ENCODE data around the gene SNX2. TPM values are rescaled to one million over a fixed set of nuclear protein-coding genes. Genes with fewer than 3 reads are reported as not detected.

The SNX2 gene
- total and polyA plus RNA-seq, 8 donors: 11.4 to 42.9 (median 30.2) TPM

DNA sequence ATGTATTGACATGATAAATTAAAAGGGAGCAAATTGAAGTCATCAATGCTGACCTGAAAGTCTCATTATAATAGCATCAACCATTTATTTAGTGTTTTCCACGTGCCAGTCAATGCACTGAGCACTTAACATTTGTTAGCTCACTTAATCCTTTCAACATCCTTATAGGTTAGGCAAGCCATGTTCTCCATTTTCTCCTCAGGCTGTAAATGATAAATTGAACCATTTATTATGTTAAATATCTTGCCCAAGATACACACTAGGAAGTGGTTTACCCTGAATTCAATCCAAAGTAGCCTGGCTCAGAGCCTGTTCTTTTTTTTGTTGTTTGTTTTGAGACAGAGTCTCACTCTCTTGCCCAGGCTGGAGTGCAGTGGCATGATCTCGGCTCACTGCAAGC lies 25.0 kb upstream of the SNX2 start:
- intact Hi-C loops (cut with DNase I): no loop called here
- no peak for TF ChIP-seq CTCF (IDR thresholded peaks at IDR 0.05)
- FAIRE-seq: no peak
- no peak overlapping the region for H3K4me3 ChIP-seq
- H3K4me1 ChIP-seq: no peaks in the 10 kb centered on the region
- WGBS, 2 donors: 40 to 50% methylated on average over 2 of the region's 2 CpGs
- H3K36me3 ChIP-seq: no peaks in the 10 kb centered on the region
- DNase-seq: no peak
- H3K27me3 ChIP-seq: no peaks in the 10 kb centered on the region
- no peak overlapping the region for H3K27ac ChIP-seq
- ATAC-seq: no peak
- H3K9me3 ChIP-seq: no peaks in the 10 kb centered on the region

GRCh38 chr5:122751293-122751782 lies 23.5 kb upstream of the SNX2 start:
- no peak for FAIRE-seq
- no peak for DNase-seq
- no peak overlapping the region for H3K27ac ChIP-seq

DNA sequence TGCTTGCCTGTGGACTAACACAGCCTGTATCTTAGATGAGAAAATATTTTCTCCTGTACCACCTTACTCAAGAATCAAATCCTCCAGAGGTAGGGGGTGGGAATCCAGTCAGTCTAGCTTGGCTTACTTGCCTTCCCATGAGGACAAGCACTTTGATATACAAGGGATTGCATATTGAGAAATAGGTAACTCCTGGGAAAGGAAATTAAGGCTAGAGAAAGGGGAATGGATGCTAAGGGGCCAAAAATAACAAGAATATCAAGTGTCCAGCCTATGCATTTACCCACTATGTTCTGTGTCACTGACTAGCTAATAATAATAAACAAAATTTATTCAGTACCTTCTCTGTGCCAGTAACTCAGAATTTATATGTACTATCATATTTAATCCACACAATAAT lies 21.4 kb upstream of the SNX2 start:
- TF ChIP-seq CTCF (IDR thresholded peaks at IDR 0.05): no peak
- Histone ChIP-seq H3K27ac (no peak overlapping the region), H3K9me3 (no peaks in the 10 kb centered on the region), H3K27me3 (no peaks in the 10 kb centered on the region), H3K4me1 (no peaks in the 10 kb centered on the region), H3K36me3 (no peaks in the 10 kb centered on the region), H3K4me3 (no peak overlapping the region)
- intact Hi-C loops (cut with DNase I): no loop called here
- ATAC-seq (no peak), DNase-seq (no peak), FAIRE-seq (no peak)

More at GRCh38 chr5:122751293-122751782, 23.5 kb upstream of the SNX2 start:
- peak in 1 of 4 donors; percentile 29 for ATAC-seq
- Histone ChIP-seq H3K4me1 (no peaks in the 10 kb centered on the region), H3K27me3 (no peaks in the 10 kb centered on the region), H3K9me3 (no peaks in the 10 kb centered on the region), H3K4me3 (no peak overlapping the region), H3K36me3 (no peaks in the 10 kb centered on the region)
- intact Hi-C loops (cut with DNase I): no loop called here
- no peak for TF ChIP-seq CTCF (IDR thresholded peaks at IDR 0.05)
- WGBS, 2 donors: 69 to 76% methylated on average over 7 of the region's 7 CpGs

- Histone ChIP-seq H3K4me1 (no peaks in the 10 kb centered on the region), H3K27ac (no peak overlapping the region), H3K4me3 (no peak overlapping the region), H3K9me3 (no peaks in the 10 kb centered on the region), H3K27me3 (no peaks in the 10 kb centered on the region), H3K36me3 (no peaks in the 10 kb centered on the region)
- intact Hi-C loops (cut with DNase I): no loop called here
- 70 to 75% methylated on average over 2 of the region's 2 CpGs for WGBS, 2 donors
- FAIRE-seq: no peak
- TF ChIP-seq CTCF (IDR thresholded peaks at IDR 0.05): no peak
- peak in 1 of 4 donors; percentile 11 for ATAC-seq
- no peak for DNase-seq
Observed at GRCh38 chr5:122755783-122756182, 19.1 kb upstream of the SNX2 start.

DNA sequence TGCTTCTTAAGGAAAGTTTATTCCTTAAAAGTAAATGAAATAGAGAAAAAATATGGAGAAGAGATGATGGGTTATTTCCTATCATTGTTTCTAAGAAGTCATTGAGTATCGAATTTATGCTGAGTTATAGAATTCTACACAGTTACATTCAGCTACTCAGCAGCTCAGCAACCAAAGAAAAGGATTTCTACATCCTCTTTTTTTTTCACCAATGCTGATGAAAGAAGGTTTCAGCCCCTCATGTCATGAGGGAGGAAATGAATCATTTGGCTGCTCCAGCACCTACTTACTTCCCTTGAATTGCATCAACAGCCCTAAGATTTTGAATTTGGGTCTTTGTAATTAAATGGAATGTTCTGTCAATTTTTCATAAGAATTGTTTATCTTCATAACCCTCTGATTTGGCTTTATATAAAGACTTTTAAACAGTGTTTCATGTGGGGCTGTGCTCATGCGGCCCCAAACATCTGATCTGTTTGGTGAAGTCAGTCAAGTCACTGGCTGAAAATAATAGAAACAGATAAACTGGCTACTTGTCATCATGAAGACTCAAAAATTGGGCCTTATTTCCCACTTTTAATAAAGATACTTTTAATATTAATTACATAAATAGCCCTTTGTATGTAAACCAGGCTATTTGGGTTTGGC lies 18.5 kb upstream of the SNX2 start:
- Histone ChIP-seq H3K9me3 (no peaks in the 10 kb centered on the region), H3K4me3 (no peak overlapping the region), H3K36me3 (no peaks in the 10 kb centered on the region), H3K27ac (no peak overlapping the region), H3K27me3 (no peaks in the 10 kb centered on the region), H3K4me1 (no peaks in the 10 kb centered on the region)
- intact Hi-C loops (cut with DNase I): no loop called here
- WGBS, 2 donors: 80 to 86% methylated on average over 2 of the region's 2 CpGs
- FAIRE-seq (no peak), ATAC-seq (peak in 2 of 4 donors; percentile 70 to 75), DNase-seq (no peak)
- TF ChIP-seq CTCF (IDR thresholded peaks at IDR 0.05): no peak
